NCI-H1048 (cell line): ENCODE data around the gene KANSL3.
"Not testable (repeated sequence)": the region's sequence is repeated elsewhere in the genome, so short reads cannot be mapped to it uniquely, and the experiment has no call there.

Experiments used
- DNase-seq: peaks from one replicate; lab custom pipeline; 2025; lab: John Stamatoyannopoulos, UW

KANSL3 gene

GRCh38 chr2:96654791-96655190 lies 16.7 kb upstream of the KANSL3 start:
- not testable (repeated sequence) for DNase-seq

GRCh38 chr2:96651793-96652192 lies 13.7 kb upstream of the KANSL3 start:
- no peak for DNase-seq

DNA sequence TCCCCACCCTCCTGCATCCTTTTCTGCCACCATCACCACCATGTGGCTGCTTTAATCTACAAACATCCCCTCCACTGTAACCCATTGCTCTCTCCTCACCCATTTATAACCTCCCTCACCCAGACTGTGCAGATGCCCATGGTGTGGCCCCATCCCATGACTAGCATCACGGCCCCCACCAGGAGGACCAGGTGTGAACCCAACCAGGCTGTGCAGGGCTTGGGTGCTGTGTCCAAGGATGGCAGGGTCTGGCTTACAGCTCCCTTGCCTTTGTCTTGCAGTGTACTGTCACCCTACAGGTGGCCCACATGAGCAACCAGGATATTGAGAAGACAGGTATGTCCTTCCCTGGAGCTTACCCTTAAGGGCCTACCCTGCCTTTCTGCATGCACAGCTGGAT lies 11.2 kb upstream of the KANSL3 start:
- no peak for DNase-seq

DNA sequence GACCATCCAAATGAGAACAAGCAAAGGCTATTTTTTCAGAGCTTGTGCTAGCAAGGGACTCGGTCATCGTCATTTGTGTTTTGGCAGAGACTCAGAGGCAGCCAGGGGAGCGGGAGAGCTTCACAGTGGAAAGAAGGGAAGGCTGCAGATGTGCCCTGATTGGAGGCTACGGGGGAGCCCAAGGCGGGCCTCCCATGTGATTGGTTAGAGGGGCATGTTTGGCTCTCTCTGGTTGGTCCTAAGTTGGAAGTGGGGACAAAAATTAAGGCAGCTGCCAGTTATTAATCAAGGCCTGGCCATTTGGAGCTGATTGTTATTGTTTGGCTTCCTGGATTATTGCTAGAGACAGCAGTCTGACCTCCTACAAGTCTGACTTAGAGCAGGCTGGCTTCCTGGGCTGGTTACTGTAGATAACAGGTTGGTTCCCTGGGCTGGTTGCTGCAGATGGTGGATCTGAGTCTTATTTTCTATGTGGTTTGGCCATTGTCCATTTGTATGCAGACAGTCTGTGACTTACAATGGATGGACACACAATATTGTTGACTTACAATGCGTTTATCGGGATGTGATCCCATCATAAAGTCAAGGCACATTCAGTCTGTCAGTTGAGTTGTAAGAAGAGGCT lies 10.3 kb upstream of the KANSL3 start:
- DNase-seq: no peak

GRCh38 chr2:96647681-96648080 lies 9.6 kb upstream of the KANSL3 start:
- DNase-seq: no peak

GRCh38 chr2:96642564-96643360 lies 4.7 kb upstream of the KANSL3 start, which contains the start of gene FER1L5:
Gene FER1L5 (plus strand): TSS chr2:96642764. CDS start chr2:96642837, 73 bp downstream.
- no peak for DNase-seq

- peak; percentile 39 for DNase-seq
Observed at GRCh38 chr2:96637385-96638143, 548 bp downstream of the KANSL3 start.

- DNase-seq: no peak
Observed at GRCh38 chr2:96636551-96637171, 1.5 kb downstream of the KANSL3 start.

- DNase-seq: no peak
Observed at GRCh38 chr2:96633641-96634040, 4.5 kb downstream of the KANSL3 start.

DNA sequence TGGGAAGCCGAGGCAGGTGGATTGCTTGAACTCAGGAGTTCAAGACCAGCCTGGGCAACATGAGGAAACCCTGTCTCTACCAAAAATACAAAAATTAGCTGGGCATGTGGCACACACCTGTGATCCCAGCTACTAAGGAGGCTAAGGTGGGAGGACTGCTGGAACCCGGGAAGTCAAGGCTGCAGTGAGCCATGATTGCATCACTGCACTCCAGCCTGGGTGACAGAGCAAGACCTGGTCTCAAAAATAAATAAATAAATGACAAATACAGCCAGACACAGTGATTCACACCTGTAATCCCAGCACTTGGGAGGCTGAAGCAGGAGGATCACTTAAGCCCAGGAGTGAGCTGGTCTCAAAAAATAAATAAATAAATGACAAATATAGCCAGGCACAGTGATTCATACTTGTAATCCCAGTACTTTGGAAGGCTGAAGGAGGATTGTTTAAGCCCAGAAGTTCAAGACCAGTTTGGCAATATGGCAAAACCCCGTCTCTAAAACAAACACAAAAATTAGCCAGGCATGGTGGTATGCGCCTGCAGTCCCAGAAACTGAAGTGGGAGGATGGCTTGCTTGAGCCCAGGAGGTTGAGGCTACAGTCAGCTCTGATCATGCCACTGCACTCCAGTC lies 6.2 kb downstream of the KANSL3 start:
- no peak for DNase-seq

GRCh38 chr2:96626553-96626942 lies 11.6 kb downstream of the KANSL3 start:
- no peak for DNase-seq

DNA sequence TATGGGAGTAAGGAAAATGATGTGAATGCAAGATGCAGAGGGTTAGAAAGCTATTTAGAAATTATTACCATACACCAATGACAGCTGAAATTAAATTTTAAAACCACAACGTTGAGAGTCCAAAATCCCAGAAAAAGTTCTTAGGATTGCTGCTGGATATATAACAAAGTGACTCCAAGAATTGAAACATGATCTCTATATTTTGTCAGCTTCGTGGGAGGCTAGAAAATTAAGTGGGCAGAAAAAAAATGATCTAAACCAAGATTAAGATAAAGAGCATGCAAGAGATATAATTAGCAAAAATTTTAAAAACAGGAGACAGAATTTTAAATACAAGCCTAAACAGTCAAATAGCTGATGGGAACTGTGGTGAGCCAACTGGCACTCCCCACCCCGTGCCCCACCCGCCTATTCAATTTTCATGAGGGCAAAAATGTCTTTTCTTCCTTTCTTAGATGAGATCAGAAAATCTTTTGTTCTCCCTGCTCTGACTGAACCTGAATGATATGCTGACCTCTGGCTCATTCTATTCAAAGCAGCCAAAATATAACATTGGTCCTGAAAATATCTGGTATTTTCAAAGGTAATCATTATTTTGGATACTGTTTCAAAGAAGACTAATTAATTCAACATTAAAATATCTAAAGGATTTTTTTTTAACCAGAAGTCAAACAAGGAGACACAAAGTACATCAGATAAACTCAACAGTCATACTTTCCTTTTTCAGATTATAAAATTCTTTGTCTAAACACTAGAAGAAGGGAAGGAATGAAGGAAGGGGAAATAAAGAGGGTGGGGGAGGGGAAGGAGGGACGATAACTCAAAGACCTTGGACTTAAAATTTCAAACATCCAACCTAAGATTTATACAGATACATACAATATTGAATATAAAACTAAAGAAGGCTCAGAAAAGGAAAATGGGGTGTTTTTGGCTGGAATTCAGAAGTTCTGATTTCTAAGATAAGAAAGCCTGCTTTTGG lies 12.2 kb downstream of the KANSL3 start:
- no peak for DNase-seq

- no peak for DNase-seq
Observed at GRCh38 chr2:96623116-96623515, 15.0 kb downstream of the KANSL3 start.

- no peak for DNase-seq
Observed at GRCh38 chr2:96622544-96622943, 15.6 kb downstream of the KANSL3 start.

DNA sequence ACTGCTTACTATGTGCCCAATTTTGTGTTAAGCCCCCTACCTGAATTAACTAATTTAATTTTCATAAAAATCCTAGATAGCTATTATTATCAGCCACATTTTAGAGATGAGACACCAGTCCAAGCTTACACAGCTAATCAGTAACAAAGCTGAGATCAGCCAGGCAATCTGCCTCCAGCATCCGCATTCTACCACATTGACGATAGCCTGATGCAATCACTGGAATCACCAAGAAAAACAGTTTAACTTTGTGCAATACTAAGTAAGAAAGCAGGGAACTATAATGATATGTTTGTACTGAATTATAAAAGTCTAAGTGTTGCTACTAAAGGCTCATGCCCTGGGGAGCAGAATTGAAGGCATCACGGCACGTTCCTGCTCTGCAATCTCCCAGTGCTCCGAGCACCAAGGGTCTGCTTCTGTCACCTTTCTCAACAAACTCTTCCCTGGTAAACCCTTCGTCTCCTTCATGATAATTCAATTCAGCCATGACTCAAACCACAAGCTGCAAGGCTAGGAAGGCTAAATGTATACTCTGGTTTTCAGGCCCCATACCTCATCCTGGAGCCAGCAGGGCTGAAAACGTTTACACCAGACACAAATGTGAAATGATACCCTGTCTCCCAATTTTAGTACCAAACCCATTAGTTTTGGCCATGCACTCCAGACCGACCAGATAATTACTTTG lies 19.4 kb downstream of the KANSL3 start:
- DNase-seq: no peak

DNA sequence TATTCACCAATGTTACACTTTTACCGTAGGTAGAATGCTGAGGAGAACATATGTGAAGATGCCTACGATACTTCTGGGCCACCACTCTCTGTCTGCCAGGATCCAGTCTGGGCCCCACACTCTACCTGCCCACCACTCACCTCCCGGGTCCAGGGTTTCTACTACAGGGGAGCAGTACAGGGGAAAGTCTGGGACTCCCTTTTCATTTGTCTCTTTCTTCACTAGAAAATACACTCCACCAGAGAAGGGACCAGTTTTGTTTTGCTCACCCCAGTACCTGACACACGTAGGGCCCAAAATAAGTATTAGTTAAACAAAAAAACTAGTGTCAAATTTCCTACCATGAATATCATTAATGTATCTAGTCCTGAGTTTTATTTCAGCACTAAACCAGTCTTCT lies 21.1 kb downstream of the KANSL3 start:
- no peak for DNase-seq

- no peak for DNase-seq
Observed at GRCh38 chr2:96616535-96616934, 21.6 kb downstream of the KANSL3 start.

DNA sequence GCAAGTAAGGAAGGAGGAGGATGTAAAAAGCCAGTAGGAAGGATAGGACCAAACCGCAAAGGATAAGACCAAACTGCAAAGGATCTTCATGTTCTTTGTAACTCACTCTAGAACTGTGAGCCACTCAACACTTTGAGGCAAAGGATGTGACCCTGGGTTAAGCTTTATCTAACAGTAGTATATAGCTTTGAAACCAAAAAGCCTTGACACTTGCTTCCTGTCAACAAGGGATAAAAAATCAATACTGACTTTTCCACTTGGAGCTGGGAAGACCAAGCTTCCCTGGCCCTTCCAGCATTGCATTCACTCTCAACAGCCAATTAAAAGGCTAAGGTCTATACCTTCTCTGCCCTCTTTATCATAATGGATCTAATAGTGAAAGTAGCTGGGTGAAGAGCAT lies 22.0 kb downstream of the KANSL3 start:
- DNase-seq: no peak

- no peak for DNase-seq
Observed at GRCh38 chr2:96608469-96609455, 29.4 kb downstream of the KANSL3 start.
